ENCODE measurements around the gene CD200. TPM values are rescaled to one million over a fixed set of nuclear protein-coding genes. Genes with fewer than 3 reads are reported as not detected.

Gene CD200
- polyA plus RNA-seq, 2 of the 4 experiments (the other 2 are of a cell fraction): not detected

GRCh38 chr3:112357930-112358780 is 25.2 kb downstream of the CD200 start:
- DNase-seq (ENCODE audit: low read depth in 1 of 2, low spot score in 1 of 2) (no peak), FAIRE-seq (no peak), ATAC-seq (no peak; a peak in 2 of 6 replicates)
- POLR2A ChIA-PET: no interaction called here
- Histone ChIP-seq H3K4me2 (peak overlapping the region; percentile 32; the same call in 1 of the 3 replicates), H3K9me3 (no peaks in the 10 kb centered on the region), H3K4me3 (no peak overlapping the region), H3K27ac (no peak overlapping the region), H3K4me1 (no peaks in the 10 kb centered on the region)
- 61% methylated on average over 12 of the region's 12 CpGs for WGBS (ENCODE audit: missing lambda C conversion rate)
- CTCF ChIA-PET: interaction anchor here (1.0 kb wide), 1 partner anchor 225 kb away, joined by 4 read pairs; no protein-coding TSS in a partner anchor
- TF ChIP-seq HEYL (CRISPR knock-in tag; IDR thresholded peaks at IDR 0.05): no peak
- TF ChIP-seq REST (IDR thresholded peaks at IDR 0.05): no peak
- TF ChIP-seq CHD2 (IDR thresholded peaks at IDR 0.05; ENCODE audit: low read length, partially characterized antibody): no peak
- TF ChIP-seq KDM5A (IDR thresholded peaks at IDR 0.05): no peak
- TF ChIP-seq RARB (CRISPR knock-in tag; IDR thresholded peaks at IDR 0.05): no peak
- no peak for TF ChIP-seq SREBF2 (IDR thresholded peaks at IDR 0.05)
- TF ChIP-seq ZFP36 (IDR thresholded peaks at IDR 0.05; ENCODE audit: borderline replicate concordance, partially characterized antibody): no peak
- no peak for TF ChIP-seq CBX8 (IDR thresholded peaks at IDR 0.05)
- TF ChIP-seq KDM1A (IDR thresholded peaks at IDR 0.05; ENCODE audit: low read depth): no peak
- no peak for TF ChIP-seq SMC3 (IDR thresholded peaks at IDR 0.05)
- no peak for TF ChIP-seq RCOR1 (IDR thresholded peaks at IDR 0.05; ENCODE audit: low read depth, low read length)
- no peak for TF ChIP-seq BCL3 (IDR thresholded peaks at IDR 0.05)
- no peak for TF ChIP-seq BHLHE40 (IDR thresholded peaks at IDR 0.05; ENCODE audit: low read depth, low read length)
- TF ChIP-seq, protein P1, sequence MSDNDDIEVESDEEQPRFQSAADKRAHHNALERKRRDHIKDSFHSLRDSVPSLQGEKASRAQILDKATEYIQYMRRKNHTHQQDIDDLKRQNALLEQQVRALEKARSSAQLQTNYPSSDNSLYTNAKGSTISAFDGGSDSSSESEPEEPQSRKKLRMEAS (IDR thresholded peaks at IDR 0.05): no peak
- TF ChIP-seq, protein P2, sequence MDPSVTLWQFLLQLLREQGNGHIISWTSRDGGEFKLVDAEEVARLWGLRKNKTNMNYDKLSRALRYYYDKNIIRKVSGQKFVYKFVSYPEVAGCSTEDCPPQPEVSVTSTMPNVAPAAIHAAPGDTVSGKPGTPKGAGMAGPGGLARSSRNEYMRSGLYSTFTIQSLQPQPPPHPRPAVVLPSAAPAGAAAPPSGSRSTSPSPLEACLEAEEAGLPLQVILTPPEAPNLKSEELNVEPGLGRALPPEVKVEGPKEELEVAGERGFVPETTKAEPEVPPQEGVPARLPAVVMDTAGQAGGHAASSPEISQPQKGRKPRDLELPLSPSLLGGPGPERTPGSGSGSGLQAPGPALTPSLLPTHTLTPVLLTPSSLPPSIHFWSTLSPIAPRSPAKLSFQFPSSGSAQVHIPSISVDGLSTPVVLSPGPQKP (IDR thresholded peaks at IDR 0.05; ENCODE audit: low read depth, low read length): no peak
- TF ChIP-seq USF2 (IDR thresholded peaks at IDR 0.05): no peak
- no peak for TF ChIP-seq EHF (CRISPR knock-in tag; IDR thresholded peaks at IDR 0.05)

DNA sequence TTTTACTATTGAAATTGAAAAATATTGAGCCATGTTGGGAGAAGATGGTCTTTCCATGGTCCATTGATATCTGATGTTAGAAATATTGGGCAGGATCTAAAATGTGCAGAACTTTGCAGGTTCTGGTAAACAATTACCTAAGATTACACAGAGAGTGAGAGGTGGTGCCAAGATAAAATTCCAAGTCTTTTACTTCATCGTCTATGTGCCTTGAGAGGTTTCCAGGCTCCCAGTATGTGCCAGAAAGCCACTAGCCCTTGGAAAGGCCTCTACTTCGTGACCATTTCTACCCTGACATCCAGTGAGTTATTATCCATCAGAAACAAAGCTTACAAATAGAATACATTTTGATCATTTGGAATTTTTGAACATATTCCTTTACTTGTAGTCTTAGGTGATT is 27.6 kb downstream of the CD200 start:
- no peak for DNase-seq (ENCODE audit: low read depth in 1 of 2, low spot score in 1 of 2)
- 8% methylated on average over 2 of the region's 2 CpGs for WGBS (ENCODE audit: missing lambda C conversion rate)
- Histone ChIP-seq H3K4me1 (peaks cover 9% of the 10 kb centered on the region; the same call in 2 of the 3 replicates), H3K27ac (no peak overlapping the region), H3K4me3 (no peak overlapping the region), H3K9me3 (no peaks in the 10 kb centered on the region), H3K4me2 (no peak overlapping the region)
- no peak for FAIRE-seq
- TF ChIP-seq FOSB (CRISPR knock-in tag; IDR thresholded peaks at IDR 0.05): no peak
- TF ChIP-seq JUN (IDR thresholded peaks at IDR 0.05): no peak
- TF ChIP-seq, protein P1 (IDR thresholded peaks at IDR 0.05): no peak
- no peak for TF ChIP-seq SREBF2 (IDR thresholded peaks at IDR 0.05)
- no peak for TF ChIP-seq POLR2A (IDR thresholded peaks at IDR 0.05; ENCODE audit: low read length)
- TF ChIP-seq GATA3 (IDR thresholded peaks at IDR 0.05; ENCODE audit: borderline replicate concordance): no peak
- no peak for TF ChIP-seq TFCP2L1 (CRISPR knock-in tag; IDR thresholded peaks at IDR 0.05)
- TF ChIP-seq MAZ (IDR thresholded peaks at IDR 0.05; ENCODE audit: borderline replicate concordance, low read depth, low read length): no peak
- TF ChIP-seq, protein P3, sequence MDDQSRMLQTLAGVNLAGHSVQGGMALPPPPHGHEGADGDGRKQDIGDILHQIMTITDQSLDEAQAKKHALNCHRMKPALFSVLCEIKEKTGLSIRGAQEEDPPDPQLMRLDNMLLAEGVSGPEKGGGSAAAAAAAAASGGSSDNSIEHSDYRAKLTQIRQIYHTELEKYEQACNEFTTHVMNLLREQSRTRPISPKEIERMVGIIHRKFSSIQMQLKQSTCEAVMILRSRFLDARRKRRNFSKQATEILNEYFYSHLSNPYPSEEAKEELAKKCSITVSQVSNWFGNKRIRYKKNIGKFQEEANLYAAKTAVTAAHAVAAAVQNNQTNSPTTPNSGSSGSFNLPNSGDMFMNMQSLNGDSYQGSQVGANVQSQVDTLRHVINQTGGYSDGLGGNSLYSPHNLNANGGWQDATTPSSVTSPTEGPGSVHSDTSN (IDR thresholded peaks at IDR 0.05): no peak
- ChIA-PET POLR2A (no interaction called here), CTCF (no interaction called here)
- ATAC-seq: no peak

All from A549 (cell line).